NCI-H1417 (cell line): ENCODE results near the gene HS6ST1.
"Not testable (repeated sequence)": the region's sequence is repeated elsewhere in the genome, so short reads cannot be mapped to it uniquely, and the experiment has no call there.

Experiments
- DNase-seq, 3 experiments: peaks; one replicate each; lab custom pipeline; 2025; lab: John Stamatoyannopoulos, UW

Gene HS6ST1

GRCh38 chr2:128321784-128322714 is 3.4 kb upstream of the HS6ST1 start:
- peak; percentile 68 to 80 (median 80) for DNase-seq

GRCh38 chr2:128320906-128321771 is 2.5 kb upstream of the HS6ST1 start:
- no peak for DNase-seq

- DNase-seq, result no peak
Observed at GRCh38 chr2:128320192-128320905, 1.7 kb upstream of the HS6ST1 start.

- DNase-seq, result no peak
Observed at GRCh38 chr2:128319631-128320191, 1.0 kb upstream of the HS6ST1 start.

GRCh38 chr2:128318245-128318644 is 423 bp downstream of the HS6ST1 start:
- peak in 2 of 3 experiments; percentile 37 to 43 for DNase-seq

- DNase-seq, result not testable (repeated sequence)
Observed at GRCh38 chr2:128317899-128318225, 806 bp downstream of the HS6ST1 start.

GRCh38 chr2:128317181-128317898 is 1.3 kb downstream of the HS6ST1 start:
- DNase-seq, result peak; percentile 22 to 74 (median 67)

GRCh38 chr2:128316777-128317180 is 1.9 kb downstream of the HS6ST1 start:
- peak in 1 of 3 experiments; percentile 11 for DNase-seq

- peak in 1 of 3 experiments; percentile 33 for DNase-seq
Observed at GRCh38 chr2:128315829-128316776, 2.6 kb downstream of the HS6ST1 start.

GRCh38 chr2:128315122-128315828 is 3.4 kb downstream of the HS6ST1 start:
- peak in 1 of 3 experiments; percentile 32 for DNase-seq

GRCh38 chr2:128314348-128315121 is 4.1 kb downstream of the HS6ST1 start:
- DNase-seq, result no peak

GRCh38 chr2:128313931-128314347 is 4.7 kb downstream of the HS6ST1 start:
- DNase-seq, result no peak

GRCh38 chr2:128313091-128313836 is 5.4 kb downstream of the HS6ST1 start:
- peak in 2 of 3 experiments; percentile 5 to 26 for DNase-seq

GRCh38 chr2:128312411-128312810 is 6.3 kb downstream of the HS6ST1 start:
- no peak for DNase-seq

- no peak for DNase-seq
Observed at GRCh38 chr2:128311755-128312341, 6.8 kb downstream of the HS6ST1 start.

GRCh38 chr2:128311216-128311754 is 7.4 kb downstream of the HS6ST1 start:
- DNase-seq, result peak in 2 of 3 experiments; percentile 23 to 24

- peak in 1 of 3 experiments; percentile 28 for DNase-seq
Observed at GRCh38 chr2:128310761-128311160, 7.9 kb downstream of the HS6ST1 start.
